Activated CD4-positive, alpha-beta T cell treated with anti-CD3 and anti-CD28 coated beads, Interleukin-2, amount 50 U/mL, for 24 hours (primary cell): ENCODE measurements around the gene MS4A1.
A peak's percentile ranks its signal among the peaks of the same experiment; 100 is the strongest.
"Not testable (repeated sequence)": the region's sequence is repeated elsewhere in the genome, so short reads cannot be mapped to it uniquely, and the experiment has no call there.

ENCODE experiments used
- DNase-seq, 2 donors: peaks; one replicate each; pipeline ENCODE4 v3.0.0-alpha.2; 2020; ENCODE audit warnings: low read depth in 1 of 2, low spot score in 1 of 2

The MS4A1 gene

DNA sequence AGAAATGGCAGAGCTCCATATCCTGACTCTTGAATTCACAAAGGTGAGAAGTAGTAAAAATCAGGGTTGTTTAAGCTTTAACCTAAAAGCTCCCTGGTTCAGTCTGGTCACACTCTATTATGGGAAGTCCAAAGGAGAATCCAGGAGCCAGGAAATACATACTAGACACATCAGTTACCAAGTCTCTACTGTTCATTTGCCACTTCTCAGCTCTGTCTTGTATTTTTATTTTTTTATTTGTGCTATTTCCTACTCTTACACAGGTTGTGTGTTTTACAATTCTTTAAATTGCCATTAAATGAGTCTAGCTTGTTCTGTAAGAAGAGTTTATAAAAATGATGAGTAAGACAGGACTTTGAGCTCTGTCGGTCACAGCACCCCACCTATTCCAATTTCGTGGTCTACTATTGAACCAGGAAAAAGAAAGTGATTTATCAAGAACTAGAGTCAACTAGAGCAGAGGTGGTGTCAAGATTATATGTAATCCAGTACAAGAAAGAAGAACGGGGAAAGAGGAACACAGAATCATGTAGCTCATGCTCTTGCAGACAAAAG lies 46.7 kb downstream of the MS4A1 start:
- DNase-seq, result no peak

- DNase-seq, result peak in 1 of 2 donors; percentile 1
Observed at GRCh38 chr11:60504219-60504905, 48.7 kb downstream of the MS4A1 start.

DNA sequence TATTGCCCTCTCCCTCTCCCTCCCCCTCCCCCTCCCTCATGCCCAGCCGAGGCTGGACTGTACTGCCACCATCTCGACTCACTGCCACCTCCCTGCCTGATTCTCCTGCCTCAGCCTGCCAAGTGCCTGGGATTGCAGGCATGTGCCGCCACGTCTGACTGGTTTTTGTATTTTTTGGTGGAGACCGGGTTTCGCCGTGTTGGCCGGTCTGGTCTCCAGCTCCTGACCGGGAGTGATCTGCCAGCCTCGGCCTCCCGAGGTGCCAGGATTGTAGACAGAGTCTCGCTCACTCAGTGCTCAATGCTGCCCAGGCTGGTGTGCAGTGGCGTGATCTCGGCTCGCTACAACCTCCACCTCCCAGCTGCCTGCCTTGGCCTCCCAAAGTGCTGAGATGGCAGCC lies 54.0 kb downstream of the MS4A1 start:
- not testable (repeated sequence) for DNase-seq

DNA sequence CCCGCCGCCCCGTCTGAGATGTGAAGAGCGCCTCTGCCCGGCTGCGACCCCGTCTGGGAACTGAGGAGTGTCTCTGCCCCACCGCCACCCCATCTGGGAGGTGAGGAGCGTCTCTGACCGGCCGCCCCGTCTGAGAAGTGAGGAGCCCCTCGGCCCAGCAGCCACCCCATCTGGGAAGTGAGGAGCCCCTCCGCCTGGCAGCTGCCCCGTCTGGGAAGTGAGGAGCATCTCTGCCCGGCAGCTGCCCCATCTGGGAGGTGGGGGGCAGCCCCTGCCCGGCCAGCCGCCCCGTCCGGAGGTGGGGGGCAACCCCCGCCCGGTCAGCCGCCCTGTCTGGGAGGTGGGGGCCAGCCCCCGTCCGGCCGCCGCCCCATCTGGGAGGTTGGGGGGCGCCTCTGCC lies 54.6 kb downstream of the MS4A1 start:
- not testable (repeated sequence) for DNase-seq

- DNase-seq, result no peak
Observed at GRCh38 chr11:60511393-60511792, 55.7 kb downstream of the MS4A1 start.

GRCh38 chr11:60512651-60513225 lies 57.1 kb downstream of the MS4A1 start:
- DNase-seq, result no peak

DNA sequence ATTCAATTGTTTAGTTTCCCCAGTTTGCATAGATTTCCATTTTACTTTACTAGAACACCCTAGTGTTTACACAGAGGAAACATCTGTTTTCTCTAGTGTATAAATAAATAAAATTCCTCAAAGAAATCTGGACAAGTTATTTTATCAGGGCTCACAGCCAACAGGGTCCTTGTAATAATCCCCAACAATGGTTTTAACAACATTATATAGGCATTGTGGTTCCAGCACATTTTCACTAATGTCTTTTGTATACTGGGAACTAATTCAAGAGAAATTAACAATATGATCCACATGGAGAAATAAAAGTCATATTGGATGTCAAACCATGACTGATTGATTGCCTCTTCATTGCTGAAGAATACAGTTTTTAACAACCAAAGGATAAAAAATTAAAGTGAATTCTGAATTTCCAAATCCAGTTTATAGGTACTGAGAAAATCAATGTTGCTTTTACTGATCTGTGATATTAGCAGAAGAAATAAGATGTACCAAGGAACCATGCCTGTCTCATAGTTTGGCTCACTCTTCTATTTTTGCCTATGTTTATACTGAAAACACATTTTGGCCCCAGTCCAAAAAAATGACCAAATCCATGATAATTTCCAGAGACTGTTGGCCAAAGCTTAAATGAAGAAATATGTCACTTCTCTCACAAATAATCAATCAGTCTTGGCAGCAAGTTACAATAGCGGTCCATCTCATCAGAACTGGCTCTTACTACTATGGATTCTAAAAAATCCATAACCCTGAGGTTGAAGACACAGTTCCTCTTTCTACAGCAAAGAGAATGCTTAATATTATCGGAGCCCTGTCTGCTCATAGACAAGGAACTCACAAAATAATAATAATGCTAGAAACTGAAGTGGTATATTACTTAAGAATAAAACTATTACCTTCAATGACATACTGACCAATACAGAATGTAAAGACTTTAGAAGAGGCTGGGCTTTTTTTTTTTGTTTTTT lies 58.1 kb downstream of the MS4A1 start:
- DNase-seq, result no peak

DNA sequence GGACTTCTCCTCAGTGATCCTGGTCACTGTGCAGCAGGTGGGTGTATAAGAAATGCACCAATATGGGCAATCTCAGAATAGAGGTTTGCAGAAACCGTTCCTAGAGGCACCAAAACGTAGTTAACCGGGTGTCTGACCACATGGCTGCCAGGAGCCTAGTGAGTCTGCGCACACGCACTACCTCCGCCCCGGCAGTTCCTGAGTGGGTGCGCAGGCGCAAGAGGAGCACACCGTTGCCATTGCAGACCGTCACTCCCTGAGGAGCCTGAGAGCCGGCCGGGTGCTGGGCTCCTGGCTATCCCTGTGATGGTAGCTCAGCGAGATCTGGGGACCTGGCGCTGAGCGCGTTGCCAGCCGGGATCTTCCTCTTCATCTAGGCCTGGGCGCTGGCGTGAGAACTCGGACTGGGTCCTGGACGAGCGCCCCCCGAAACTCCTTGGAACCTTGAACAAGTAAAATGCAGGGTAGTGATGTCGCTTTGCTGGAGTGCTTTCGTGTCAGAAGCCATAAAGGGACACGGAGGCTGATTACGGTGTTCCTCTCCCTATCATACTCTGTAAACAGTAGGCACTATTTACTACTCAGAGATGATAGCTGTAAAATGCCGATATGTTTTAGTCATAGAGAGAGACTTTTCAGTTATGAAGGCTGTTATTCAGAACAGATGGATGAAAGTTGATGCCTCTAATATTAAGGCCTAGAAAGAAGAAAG lies 59.7 kb downstream of the MS4A1 start, which contains the start of gene MS4A13:
MS4A13 (plus strand) TSS at position 249 of the 712 bp plus-strand sequence. CDS start 2,692 bp downstream, outside the sequence.
- no peak for DNase-seq
